HepG2 (cell line): ENCODE data around the gene MRPL20. TPM values are rescaled to one million over a fixed set of nuclear protein-coding genes. Genes with fewer than 3 reads are reported as not detected.
A peak's percentile ranks its signal among the peaks of the same experiment; 100 is the strongest.

Experiments used
- ATF6 ChIP-seq: sonication (generic); formaldehyde crosslinking; conservative IDR thresholded peaks from 2 replicates; pipeline ENCODE4 v1.4.0; 2020; ENCODE audit warnings: missing genetic modification reagents
- CTCF ChIP-seq: sonication (generic); formaldehyde crosslinking; IDR thresholded peaks from 2 replicates; pipeline ENCODE4 v1.5.0; 2020; ENCODE audit warnings: mild to moderate bottlenecking, missing genetic modification reagents, moderate library complexity
- FUBP1 ChIP-seq: sonication (generic); formaldehyde crosslinking; IDR thresholded peaks from 2 replicates; pipeline ENCODE4 v1.5.1; 2020; ENCODE audit warnings: missing genetic modification reagents, mild to moderate bottlenecking, borderline replicate concordance
- GLI4 ChIP-seq: sonication (generic); formaldehyde crosslinking; IDR thresholded peaks from 2 replicates; pipeline ENCODE4 v1.5.1; 2020; ENCODE audit warnings: missing genetic modification reagents, mild to moderate bottlenecking, moderate library complexity, borderline replicate concordance
- NFE2L1 ChIP-seq: sonication (generic); formaldehyde crosslinking; IDR thresholded peaks from 2 replicates; pipeline ENCODE4 v1.4.0; 2020; ENCODE audit warnings: missing genetic modification reagents, mild to moderate bottlenecking, borderline replicate concordance
- PAXIP1 ChIP-seq: sonication (generic); formaldehyde crosslinking; conservative IDR thresholded peaks from 2 replicates; pipeline ENCODE4 v1.4.0; 2020; ENCODE audit warnings: mild to moderate bottlenecking, missing genetic modification reagents, moderate library complexity
- SAP130 ChIP-seq: IDR thresholded peaks from 2 replicates; pipeline ENCODE4 v1.6.1; 2016; ENCODE audit warnings: low read depth
- UBTF ChIP-seq: sonication (generic); formaldehyde crosslinking; IDR thresholded peaks from 2 replicates; pipeline ENCODE4 v1.4.0; 2020; ENCODE audit warnings: mild to moderate bottlenecking, missing genetic modification reagents
- XBP1 ChIP-seq: sonication (generic); formaldehyde crosslinking; IDR thresholded peaks from 2 replicates; pipeline ENCODE4 v1.5.0; 2020; ENCODE audit warnings: missing genetic modification reagents
- ZBTB14 ChIP-seq: sonication (generic); formaldehyde crosslinking; IDR thresholded peaks from 2 replicates; pipeline ENCODE4 v1.4.0; 2020; ENCODE audit warnings: missing genetic modification reagents
- ZMYM3 ChIP-seq: sonication (generic); formaldehyde crosslinking; IDR thresholded peaks from 2 replicates; pipeline ENCODE4 v1.5.1; 2020; ENCODE audit warnings: mild to moderate bottlenecking, missing genetic modification reagents
- ZNF343 ChIP-seq: sonication (generic); formaldehyde crosslinking; IDR thresholded peaks from 2 replicates; pipeline ENCODE4 v1.4.0; 2020; ENCODE audit warnings: mild to moderate bottlenecking, missing genetic modification reagents
- ZNF766 ChIP-seq: sonication (generic); formaldehyde crosslinking; IDR thresholded peaks from 2 replicates; pipeline ENCODE4 v1.5.0; 2020; ENCODE audit warnings: missing genetic modification reagents, borderline replicate concordance
- polyA plus RNA-seq, 8 experiments: library from polyadenylated mRNA; depleted of rRNA in 3 of 8; stranded (reverse) in 7 of 8; unstranded in 1 of 8; fragments of >200 nt; fragmentation: Illumina TruSeq in 4 of 8; extraction: Trizol in 4 of 8; gene quantifications; 2 replicates each; pipeline versions ENCODE4 v1.2.1 to v1.2.3, GENCODE V29; 2011 to 2016; ENCODE audit warnings: low read depth in 4 of 8, missing spikeins in 1 of 8, mixed read lengths in 1 of 8; ENCODE audit not compliant: insufficient read depth in 1 of 8
- total RNA-seq, 5 experiments: library from RNA; depleted of rRNA; stranded (reverse); fragments of >200 nt; fragmentation: Illumina TruSeq; extraction: Trizol; gene quantifications; 2 replicates each; pipeline ENCODE4 v1.2.3, GENCODE V29; 2016; ENCODE audit warnings: low read depth in 1 of 5

MRPL20 gene
- total and polyA plus RNA-seq, 2 of the 13 experiments (the other 11 are each of a cell fraction or from before 2014, with no cell fraction given), result 59.2 to 127 TPM

- TF ChIP-seq PAXIP1 (CRISPR knock-in tag), result peak; percentile 87
- no peak for TF ChIP-seq ZNF766 (CRISPR knock-in tag)
- 0 out of 2 replicates have a peak, but pooled peaks have one; percentile 51 for TF ChIP-seq NFE2L1
- TF ChIP-seq GLI4 (CRISPR knock-in tag), result no peak
- TF ChIP-seq ZNF343 (CRISPR knock-in tag), result no peak
- no peak for TF ChIP-seq FUBP1 (CRISPR knock-in tag)
- no peak for TF ChIP-seq XBP1 (CRISPR knock-in tag)
- no peak for TF ChIP-seq ATF6
- peak; percentile 91 for TF ChIP-seq UBTF
- TF ChIP-seq CTCF (CRISPR knock-in tag), result peak; percentile 31; the same call in 1 of the 2 replicates
- TF ChIP-seq ZMYM3 (CRISPR knock-in tag), result peak; percentile 47; the same call in 1 of the 2 replicates
- TF ChIP-seq SAP130 (CRISPR knock-in tag), result peak; percentile 86
- TF ChIP-seq ZBTB14 (CRISPR knock-in tag), result no peak
Measured at GRCh38 chr1:1421147-1421906, 14.2 kb upstream of the MRPL20 start, which contains the start of gene ANKRD65 (continued).
